HG02798 (cell line): Measurements from ENCODE around the gene NCOA6.
"Not testable (repeated sequence)": the region's sequence is repeated elsewhere in the genome, so short reads cannot be mapped to it uniquely, and the experiment has no call there.

ENCODE experiments used
- ATAC-seq: cut with Tn5 transposase; IDR thresholded peaks from one replicate; pipeline ENCODE4 v1.9.1; 2021; ENCODE audit warnings: mild to moderate bottlenecking; ENCODE audit not compliant: unreplicated experiment, poor library complexity

NCOA6 gene

DNA sequence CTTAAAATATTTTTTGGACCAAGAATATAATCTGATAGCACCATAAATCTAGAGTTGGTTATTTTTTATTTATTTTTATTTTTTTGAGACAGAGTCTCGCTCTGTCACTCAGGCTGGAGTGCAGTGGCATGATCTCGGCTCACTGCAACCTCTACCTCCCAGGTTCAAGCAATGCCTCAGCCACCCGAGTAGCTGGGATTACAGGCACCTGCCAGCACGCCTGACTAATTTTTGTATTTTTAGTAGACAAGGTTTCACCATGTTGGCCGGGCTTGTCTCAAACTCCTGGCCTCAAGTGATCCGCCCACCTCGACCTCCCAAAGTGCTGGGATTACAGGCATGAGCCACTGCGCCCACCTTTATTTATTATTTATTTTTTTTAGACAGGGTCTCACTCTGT is 45.2 kb downstream of the NCOA6 start:
- ATAC-seq: not testable (repeated sequence)

DNA sequence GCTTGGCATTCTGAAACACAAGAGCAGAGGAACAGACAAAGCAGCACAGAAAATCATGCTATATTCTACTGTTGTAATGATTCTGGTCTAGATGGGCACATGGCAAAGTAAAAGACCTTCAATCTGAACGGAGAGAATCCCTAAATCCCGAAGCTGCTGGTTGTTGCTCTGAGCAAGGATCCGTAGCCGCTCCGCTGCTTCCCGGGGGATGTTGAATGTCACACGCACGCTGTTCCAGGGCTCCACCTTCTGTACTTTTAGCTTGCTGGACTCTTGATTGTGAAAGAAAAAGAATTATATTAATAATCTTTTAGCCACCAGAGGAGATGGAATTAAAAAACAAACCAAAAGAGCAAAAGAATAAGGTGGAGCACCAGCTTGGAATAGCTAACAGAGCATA is 49.3 kb downstream of the NCOA6 start:
- no peak for ATAC-seq

DNA sequence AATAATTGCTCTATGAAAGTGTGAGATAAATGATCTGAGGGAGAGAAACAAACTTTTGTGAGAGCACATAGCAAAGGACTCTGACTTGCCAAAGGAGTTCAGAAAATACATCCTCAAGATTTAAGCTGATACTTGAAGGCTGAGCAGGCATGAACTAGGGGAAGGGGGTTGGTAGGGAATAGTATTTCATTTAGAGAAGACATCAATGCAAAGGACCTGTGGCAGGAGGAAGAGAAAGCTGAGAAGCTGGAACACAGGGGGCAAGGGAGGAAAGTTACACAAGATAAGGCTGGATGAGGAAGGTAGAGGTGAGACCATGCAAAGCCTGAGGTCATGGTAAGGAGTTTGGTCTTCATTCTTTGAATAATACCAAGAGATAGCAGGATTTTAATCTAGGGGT is 50.6 kb downstream of the NCOA6 start:
- no peak for ATAC-seq

DNA sequence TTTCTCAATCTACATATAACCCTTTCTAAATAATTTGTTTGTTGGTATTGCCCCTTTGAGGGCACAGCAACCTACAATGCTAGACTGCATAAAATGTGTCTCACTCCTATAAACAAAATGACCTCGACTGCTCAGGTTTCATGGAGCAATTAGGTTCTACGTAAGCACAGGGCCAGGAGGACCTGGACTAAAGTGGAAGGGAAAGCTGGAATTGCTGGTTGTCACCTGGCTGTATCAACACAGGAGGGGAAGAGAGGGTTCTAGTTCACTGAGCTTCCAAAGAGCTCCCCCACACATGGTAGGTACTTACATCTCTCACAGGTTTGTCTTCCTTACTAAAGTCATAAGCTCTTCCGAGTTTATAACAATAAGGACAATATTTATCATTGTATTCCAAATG is 51.0 kb downstream of the NCOA6 start:
- no peak for ATAC-seq

DNA sequence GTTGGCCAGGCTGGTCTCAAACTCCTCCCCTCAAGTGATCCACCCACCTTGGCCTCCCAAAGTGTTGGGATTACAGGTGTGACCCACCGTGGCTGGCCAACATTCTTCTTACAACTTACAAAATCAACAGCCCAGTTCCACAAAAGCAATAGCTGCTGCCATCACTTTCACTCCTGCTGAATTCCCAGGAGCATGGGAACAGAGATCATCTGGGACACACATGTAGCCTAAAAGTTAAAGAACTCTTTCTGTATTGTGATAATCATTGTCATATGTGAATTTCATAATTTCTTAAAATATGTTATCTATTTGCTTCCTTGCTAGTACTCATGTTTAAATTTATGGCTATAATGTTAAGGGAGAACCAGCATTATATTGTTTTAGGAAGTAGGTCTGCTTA is 51.7 kb downstream of the NCOA6 start:
- no peak for ATAC-seq

DNA sequence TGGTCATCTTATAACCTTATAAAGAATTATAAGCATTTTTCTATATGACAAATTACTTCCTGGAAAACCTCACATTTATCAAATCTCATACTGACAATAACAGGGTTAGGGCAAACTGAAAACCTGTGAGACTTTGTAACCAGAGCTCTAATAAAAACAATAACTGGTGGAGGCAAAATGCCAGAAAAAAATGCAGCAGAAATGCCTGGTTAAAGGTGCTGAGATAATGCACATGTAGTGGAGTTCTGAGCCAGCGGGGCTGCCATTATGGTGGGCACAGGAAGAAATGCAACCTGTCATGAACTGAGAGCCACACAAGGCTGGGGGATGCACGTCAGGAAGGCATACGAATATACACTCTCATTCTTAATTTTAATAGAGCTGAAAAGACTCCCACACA is 53.0 kb downstream of the NCOA6 start:
- ATAC-seq: no peak

DNA sequence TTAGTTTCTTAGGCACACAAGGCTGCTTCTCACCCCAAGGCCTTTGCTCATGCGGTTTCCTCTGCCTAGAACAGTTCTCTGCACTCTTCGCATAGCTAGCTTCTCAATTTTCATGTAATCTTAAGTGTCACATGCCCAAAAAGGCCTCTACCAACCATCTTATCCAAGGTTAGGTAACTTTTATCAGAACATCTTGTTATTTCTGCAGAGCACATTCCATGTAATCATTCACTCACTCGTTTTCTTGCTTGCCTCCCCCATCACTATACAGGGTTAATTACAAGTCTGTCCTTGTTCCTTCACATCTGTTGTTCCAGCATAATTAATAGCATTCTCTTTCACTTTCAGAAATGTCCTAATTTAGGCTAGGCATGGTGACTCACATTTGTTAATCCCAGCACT is 53.8 kb downstream of the NCOA6 start:
- ATAC-seq: no peak

DNA sequence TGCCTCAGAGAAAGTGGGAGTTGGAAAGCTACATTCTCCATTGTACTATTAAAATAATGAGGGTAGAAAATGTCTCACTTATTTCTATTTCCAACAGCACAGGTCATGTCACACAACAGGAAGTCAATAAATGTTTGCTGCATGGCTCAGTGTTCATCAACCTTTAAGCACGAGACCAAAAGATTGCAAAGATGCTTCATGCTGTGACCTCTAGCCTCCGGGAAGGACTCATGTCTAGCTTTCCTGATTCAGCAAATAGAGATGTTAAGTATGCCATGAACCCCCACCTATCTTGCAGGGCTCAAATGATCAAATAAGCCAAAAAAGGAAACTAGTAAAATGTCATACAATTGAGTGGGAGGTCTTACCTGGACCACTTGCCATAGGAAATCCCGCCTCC is 57.4 kb downstream of the NCOA6 start:
- ATAC-seq: no peak

DNA sequence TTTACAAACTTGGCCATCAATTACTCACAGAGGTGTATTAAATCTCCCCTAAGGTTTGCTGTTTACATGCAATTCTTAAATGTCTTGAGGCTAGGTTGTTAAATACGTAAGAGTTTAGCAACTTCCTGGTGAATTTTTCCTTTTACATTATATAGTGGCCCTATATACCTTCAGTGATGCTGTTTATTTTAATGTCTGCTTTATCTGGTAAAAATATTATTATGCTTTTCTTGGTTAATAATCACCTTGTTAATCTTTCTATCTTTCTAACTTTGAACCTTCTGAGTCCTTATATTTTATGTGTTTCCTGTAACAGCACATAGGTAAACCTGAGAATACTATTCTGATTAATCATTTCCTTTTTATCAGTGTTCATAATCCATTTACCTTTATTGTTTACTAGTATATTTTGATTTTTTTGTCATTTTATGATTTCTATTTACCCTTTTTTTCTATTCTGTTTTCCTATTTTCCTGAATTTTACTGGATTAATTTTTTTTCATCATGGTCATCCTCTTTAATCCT is 63.4 kb downstream of the NCOA6 start:
- no peak for ATAC-seq

DNA sequence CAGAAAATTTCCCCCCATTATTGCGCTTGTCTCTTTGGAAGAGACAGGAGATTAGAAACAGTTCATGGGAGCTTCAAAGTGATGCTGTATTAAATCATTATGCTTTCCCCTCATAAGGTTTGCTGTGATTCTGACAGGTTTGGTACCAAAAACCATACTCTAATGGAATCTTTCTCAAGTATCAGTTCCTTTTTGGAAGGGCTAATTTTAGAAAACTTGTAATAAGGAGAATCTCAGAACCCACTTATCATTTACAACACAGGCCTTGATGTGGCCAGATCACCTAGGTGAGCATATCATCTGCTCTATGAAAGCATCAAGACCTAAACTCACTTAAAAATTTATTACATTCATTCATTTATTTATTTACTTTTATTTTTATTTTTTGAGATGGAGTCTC is 70.1 kb downstream of the NCOA6 start:
- no peak for ATAC-seq

DNA sequence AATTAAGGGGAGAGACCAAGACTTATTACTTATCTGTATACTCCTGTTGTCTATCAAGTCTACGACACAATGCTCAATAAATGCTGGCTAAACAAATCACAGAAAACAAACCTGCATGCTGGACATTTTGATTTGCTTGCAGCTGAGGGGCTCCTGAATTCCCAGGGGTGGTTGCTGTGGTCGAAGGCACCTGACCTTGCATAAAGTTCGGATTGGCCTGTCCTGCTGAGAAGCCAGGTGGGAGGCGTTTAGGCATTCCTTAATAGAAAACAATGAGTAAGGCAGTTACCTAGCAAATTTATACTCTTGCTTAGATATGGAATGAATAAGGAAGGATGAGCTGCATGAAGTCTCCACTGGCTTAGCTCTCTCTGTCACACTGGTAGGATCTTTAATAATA is 70.8 kb downstream of the NCOA6 start:
- no peak for ATAC-seq

DNA sequence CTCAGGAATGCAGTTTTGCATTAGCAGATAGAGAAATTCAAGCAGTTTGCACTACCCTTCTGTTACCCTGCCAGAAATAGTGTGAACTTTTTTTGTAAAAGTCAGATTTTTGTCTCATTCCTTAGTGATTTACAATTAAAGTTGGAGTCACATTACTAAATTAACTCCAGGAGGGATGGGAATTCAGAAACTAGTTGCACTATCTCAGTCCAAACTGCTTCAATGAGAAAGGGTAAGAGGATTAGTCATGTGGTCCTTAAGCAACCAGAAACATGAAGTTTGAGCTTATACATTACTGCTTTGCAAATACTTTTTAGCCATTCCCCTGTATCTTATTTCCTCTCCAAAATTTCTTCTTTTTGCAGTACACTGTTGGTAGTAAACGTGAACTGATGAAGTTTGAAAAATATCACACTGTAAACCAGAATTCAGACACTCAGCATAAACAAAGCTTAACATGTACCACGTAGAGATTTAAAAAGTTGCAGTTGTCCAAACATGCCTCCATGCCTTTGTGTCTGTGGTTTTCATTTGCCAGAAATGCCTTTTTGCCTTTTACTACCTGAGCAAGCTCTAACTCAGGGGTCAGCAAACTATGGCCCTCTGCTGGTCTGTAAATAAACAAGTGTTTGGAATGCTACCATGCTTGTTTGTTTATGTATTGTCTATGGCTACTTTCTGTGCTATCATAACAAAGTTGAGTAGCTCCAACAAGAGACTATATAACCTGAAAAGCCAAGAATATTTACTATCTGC is 71.6 kb downstream of the NCOA6 start:
- no peak for ATAC-seq

DNA sequence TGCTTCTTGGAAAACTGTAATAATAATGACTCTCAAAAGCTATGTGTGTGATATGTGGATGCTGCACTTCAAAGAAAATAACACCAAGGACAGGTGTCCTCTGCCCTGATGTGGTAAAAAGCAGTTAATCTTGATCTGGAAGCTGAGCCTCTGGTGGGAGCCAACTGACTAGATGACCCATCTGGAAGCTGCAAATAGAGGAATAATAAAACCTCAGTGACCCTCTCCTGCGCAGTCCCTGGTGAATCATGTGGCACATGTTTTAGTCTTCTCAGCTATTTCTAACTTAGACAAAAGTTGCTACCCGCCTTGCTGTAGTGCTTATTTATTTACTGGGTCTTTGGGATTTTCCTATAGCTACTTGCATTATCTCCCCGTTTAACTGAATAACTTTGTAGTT is 74.0 kb downstream of the NCOA6 start:
- no peak for ATAC-seq

DNA sequence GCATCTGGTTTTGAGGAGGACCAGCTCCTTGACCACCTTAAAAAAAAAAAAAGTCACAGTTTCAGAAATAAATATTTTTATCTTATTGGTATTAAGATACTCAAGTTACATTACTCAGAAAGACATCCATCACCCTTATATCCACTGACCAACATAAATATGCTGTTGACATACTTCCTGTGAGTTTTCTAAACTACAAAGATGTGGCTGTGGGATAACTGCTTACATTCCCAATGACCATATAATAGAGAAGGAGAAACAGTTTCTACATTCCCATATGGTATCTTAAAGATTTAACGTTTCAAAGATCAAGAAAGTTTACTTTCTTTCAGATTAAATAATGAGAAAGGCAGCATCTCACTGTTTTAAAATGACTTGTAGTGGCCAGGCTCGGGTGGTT is 75.0 kb downstream of the NCOA6 start:
- no peak for ATAC-seq

DNA sequence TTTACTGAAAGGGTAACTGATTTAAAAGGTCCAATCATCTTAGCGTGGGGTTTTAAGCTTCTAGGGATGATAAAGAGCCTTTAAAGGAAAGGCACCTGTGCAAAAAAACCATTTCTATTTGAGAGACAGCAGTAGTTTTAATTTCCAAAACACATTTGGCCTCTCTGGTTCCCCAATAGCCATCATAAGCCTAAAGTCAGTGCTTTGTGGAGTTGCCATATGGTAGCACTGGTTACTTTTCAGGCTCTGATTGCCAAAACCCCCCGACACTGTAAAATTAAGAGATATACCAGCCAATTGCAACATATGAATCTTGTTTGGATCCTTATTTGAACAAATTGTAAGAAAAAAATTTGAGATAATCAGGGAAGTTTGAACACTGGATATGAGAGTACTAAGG is 76.7 kb downstream of the NCOA6 start:
- no peak for ATAC-seq

DNA sequence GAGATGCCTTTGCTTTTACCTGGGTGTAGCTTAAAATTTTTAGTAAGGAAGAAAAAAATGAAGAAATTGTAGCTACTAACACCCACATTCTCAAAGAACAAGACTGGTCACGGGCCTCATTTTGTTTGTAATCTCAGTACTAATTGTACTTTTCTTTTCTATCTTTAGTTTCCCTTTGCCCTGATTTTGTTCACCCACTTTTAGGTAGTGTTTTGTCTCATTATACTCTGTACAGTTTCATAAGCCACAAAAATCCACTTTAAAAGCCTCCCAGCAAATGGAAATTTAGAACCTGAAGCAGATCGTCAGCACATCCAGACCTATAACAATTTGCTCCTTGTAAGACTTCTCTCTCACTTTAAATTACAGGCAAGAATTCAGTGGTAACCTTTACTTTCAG is 78.0 kb downstream of the NCOA6 start:
- ATAC-seq: no peak

DNA sequence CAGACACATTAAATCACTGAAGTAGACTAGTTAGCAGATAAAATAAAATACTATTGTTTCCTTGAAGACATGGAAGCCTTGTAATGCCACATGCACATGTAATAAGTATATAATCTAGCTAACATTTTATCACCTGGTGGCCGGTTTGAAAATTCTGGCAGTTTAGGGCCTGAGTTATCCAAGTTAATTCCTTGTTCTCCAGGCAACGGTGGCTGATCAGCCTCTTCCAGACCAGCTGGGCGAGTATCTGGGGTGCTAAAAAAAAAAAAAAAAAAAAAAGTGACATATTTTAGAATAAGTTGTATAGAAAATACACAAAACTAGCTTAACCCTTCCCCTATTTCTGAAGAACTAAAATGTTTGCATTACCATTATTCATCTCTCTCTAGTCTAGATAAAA is 78.8 kb downstream of the NCOA6 start:
- no peak for ATAC-seq

DNA sequence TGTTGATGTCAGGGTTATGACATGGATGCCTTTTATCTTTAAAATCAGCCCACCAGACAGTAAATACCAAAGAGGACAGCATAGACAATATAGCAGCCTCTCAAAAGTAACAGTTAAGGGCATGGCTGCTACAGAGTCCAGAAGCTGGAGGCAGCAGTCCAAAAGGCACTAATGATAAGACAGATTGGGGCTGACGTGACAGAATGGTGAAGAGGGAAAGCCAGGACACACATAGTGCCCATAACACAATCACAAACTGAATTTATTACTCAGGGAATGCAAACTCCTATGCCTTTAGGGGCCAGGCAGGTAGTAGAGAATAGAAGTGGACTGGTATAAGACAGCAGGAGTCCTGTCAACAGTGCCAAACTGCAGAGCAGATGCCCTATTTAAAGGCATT is 80.6 kb downstream of the NCOA6 start:
- no peak for ATAC-seq

DNA sequence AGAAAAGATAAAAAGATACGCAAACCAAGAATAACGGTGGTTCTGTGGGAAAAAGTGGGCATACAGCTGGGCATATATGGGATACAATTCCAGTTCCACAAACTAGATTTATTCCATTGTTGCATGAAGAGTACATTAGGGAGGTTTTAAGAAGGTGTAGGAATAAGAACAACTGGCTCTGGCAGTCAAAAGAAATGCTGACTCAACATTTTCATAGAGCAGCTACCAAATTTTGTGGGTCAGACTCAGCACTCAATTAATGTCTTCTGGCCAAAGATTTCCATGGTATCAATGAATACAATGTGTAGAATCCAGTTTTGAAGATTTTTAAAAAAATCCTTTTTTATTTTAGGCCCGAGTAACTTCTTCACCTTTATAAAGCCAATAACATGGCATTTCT is 81.1 kb downstream of the NCOA6 start:
- no peak for ATAC-seq

DNA sequence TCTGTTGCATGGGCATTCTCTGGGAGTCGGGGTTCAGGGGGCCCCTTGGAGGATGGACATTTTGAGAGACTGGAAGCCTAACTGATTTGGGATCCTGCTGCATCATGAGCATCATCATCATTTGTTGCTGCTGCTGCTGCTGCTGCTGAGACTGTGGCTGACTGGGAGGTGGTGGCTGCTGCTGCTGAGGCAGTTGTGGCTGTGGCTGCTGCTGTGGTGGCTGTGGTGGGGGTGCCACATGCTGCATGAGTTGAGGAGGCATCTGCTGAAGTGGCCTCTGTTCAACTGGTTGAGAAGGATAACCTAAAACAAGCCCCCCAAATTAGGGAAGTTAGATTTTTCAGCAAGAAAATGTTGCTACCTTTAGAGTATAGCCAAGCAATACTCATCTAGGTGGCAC is 82.4 kb downstream of the NCOA6 start:
- ATAC-seq: no peak

DNA sequence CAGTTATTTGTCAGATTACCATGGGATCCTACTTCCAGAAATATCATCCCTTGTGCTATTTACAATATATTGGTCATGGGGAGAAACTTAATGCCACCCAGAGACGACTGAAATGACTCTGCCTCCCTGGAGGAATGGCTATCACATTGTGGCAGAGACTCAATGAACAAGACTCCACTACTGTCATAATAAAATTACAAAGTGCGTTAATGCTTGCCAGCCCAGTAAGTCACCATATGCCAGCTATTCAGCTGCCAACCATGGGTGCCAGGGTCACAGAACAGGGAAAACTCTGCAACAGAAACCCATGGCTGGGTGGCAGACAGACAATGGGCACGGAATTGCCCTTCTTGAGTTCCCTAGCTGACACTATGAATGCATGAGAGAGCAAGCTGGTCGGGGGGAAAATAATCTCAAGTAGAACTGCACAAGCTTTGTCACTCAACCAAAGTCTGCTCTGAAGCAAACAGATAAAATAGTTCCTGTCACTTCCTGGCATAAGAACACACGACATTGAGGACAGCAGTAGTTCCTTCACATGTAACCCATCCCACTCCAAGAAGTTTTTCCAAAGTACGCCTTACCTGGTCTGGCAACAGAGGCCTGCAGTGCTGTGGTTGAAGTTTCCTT is 89.2 kb downstream of the NCOA6 start:
- no peak for ATAC-seq

DNA sequence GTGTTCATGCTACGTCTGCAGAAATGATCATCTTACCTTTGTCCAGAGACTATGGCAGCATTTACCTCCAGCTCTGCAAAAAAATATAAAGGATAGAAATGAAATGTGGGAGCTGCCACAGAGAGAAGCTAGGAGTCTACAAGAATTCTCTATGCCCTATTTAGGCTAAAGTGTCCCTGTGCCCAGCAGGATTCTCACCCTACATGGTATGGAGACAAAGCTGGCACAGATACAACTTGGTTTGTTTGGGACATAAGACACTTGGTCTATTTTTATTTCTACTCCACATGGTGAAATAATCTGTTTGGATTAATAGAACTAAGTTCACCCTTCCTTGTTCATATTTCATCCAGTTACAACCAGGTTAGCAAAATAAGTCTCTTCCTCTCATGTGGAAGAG is 92.9 kb downstream of the NCOA6 start:
- ATAC-seq: no peak
